ENCODE measurements around the gene ARL8B.

The ARL8B gene

DNA sequence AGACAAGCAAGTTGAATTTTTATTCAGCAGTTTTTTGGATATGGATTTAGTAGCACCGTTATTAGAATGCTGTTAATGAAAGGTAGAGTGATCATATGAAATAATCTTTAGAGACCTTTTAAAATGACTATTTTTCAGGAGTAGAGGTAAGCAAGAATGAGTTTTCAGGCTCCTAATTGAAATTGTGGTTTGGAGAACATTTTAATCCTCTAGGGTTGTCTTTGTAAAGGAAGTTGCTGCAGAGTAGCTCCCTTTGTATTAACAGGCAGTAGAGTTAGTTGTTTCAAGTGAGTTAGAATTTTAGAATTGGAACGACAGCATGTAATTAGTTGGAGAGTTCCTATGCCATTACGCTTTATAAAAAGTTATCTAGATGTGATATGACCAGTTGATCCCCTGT is 38.2 kb downstream of the ARL8B start:
- H3K27me3 ChIP-seq (ENCODE audit: control insufficient read depth in 3 of 3, insufficient read depth in 3 of 3, low read depth in 1 of 3, low read length in 3 of 3): no peaks in the 10 kb centered on the region
- no peaks in the 10 kb centered on the region for H3K36me3 ChIP-seq (replicated peaks in 1 of 2; ENCODE audit: control insufficient read depth in 2 of 2, insufficient read depth in 2 of 2, low read length in 2 of 2)
- no peak overlapping the region for H3K18ac ChIP-seq (ENCODE audit: low read length)
- no peak overlapping the region for H2AK5ac ChIP-seq (ENCODE audit: low read depth, low read length)
- DNase-seq (ENCODE audit: low spot score): no peak
- no peak overlapping the region for H3K27ac ChIP-seq (replicated peaks; ENCODE audit: low read length)
- no peak overlapping the region for H2BK5ac ChIP-seq (ENCODE audit: low read length)
- H3K23ac ChIP-seq (ENCODE audit: low read depth, low read length, poor library complexity): no peak overlapping the region
- WGBS, 2 donors (ENCODE audit: extremely low coverage in 2 of 2, insufficient read length in 2 of 2, insufficient replicate concordance in 1 of 2): no CpG with 5 or more reads among the region's 3 CpGs
- H3K14ac ChIP-seq (ENCODE audit: low read length): no peak overlapping the region
- no peak overlapping the region for H2BK12ac ChIP-seq (ENCODE audit: low read length)
- H4K8ac ChIP-seq (ENCODE audit: low read depth, low read length): no peak overlapping the region
- H4K91ac ChIP-seq (ENCODE audit: low read depth, low read length, poor library complexity): no peak overlapping the region
- H3K4me2 ChIP-seq (ENCODE audit: insufficient read depth, low read length, poor library complexity, severe bottlenecking): no peak overlapping the region
- H3K4me1 ChIP-seq (ENCODE audit: control insufficient read depth in 2 of 2, insufficient read depth in 1 of 2, low read depth in 1 of 2, low read length in 2 of 2): peaks cover 8 to 17% of the 10 kb centered on the region in 2 donors
- no peaks in the 10 kb centered on the region for H3K9me3 ChIP-seq (replicated peaks in 1 of 2; ENCODE audit: control insufficient read depth in 2 of 2, insufficient read depth in 1 of 2, low read depth in 1 of 2, low read length in 2 of 2)
- no peak overlapping the region for H2BK15ac ChIP-seq (ENCODE audit: low read length)
- H2BK120ac ChIP-seq (ENCODE audit: low read depth, low read length): no peak overlapping the region
- H3K4ac ChIP-seq (ENCODE audit: low read length): no peak overlapping the region
- H3K9ac ChIP-seq (ENCODE audit: low read depth, low read length, poor library complexity): no peak overlapping the region
- H3K4me3 ChIP-seq (ENCODE audit: low read length in 2 of 2): no peak overlapping the region
- no peaks in the 10 kb centered on the region for H3K79me1 ChIP-seq (ENCODE audit: low read depth, low read length)
- no peak overlapping the region for H2AFZ ChIP-seq (ENCODE audit: low read length)

DNA sequence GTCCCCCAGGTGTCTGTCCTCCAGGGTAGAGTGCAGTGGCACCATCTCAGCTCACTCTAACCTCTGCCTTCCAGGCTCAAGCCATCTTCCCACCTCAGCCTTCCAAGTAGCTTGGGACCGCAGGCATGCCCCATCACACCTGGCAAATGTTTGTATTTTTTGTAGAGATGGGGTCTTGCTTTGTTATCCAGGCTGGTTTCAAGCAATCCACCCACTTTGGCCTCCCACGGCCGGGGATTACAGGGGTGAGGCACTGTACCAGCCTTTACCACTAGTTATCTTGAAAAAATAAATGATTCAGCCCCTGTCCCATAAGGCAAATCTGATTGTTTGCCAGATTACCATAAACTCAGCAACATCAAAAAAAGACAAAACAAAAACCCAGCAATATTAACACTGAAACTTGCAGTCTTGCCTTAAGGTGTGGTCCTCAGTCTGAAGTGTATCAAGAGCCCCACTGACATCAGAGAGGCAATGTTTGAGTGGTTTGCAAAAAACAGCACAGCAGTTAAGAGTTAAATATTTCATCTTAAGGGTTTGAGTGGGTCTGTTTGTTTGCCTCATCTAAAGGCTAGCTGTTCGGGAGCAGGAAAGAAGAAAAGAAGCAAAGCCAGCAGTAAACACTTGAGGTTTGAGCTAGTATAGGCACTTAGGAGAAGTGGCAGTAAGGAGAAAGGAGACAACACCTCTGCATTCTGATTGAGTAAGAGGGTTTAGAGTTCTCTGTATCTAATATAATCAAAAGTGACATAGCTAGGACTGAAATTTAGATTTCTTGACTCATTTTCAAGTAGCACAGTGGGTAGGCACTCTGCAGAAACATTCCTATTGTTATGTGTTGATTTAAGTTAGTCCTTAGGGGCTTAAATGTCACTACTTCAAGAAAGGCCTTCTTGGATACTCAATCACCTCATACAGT is 39.1 kb downstream of the ARL8B start:
- Histone ChIP-seq H3K4me1 (ENCODE audit: control insufficient read depth in 2 of 2, insufficient read depth in 1 of 2, low read depth in 1 of 2, low read length in 2 of 2) (peaks cover 8 to 17% of the 10 kb centered on the region in 2 donors), H3K36me3 (replicated peaks in 1 of 2; ENCODE audit: control insufficient read depth in 2 of 2, insufficient read depth in 2 of 2, low read length in 2 of 2) (no peaks in the 10 kb centered on the region), H3K79me1 (ENCODE audit: low read depth, low read length) (no peaks in the 10 kb centered on the region), H3K23ac (ENCODE audit: low read depth, low read length, poor library complexity) (no peak overlapping the region), H4K91ac (ENCODE audit: low read depth, low read length, poor library complexity) (no peak overlapping the region), H3K18ac (ENCODE audit: low read length) (no peak overlapping the region), H3K4me2 (ENCODE audit: insufficient read depth, low read length, poor library complexity, severe bottlenecking) (no peak overlapping the region), H2BK12ac (ENCODE audit: low read length) (no peak overlapping the region), H2BK120ac (ENCODE audit: low read depth, low read length) (no peak overlapping the region), H2BK5ac (ENCODE audit: low read length) (no peak overlapping the region), H3K27ac (replicated peaks; ENCODE audit: low read length) (no peak overlapping the region), H2AK5ac (ENCODE audit: low read depth, low read length) (no peak overlapping the region), H3K9me3 (replicated peaks in 1 of 2; ENCODE audit: control insufficient read depth in 2 of 2, insufficient read depth in 1 of 2, low read depth in 1 of 2, low read length in 2 of 2) (no peaks in the 10 kb centered on the region), H3K14ac (ENCODE audit: low read length) (no peak overlapping the region), H3K27me3 (ENCODE audit: control insufficient read depth in 3 of 3, insufficient read depth in 3 of 3, low read depth in 1 of 3, low read length in 3 of 3) (no peaks in the 10 kb centered on the region), H3K4me3 (ENCODE audit: low read length in 2 of 2) (no peak overlapping the region), H4K8ac (ENCODE audit: low read depth, low read length) (no peak overlapping the region), H3K9ac (ENCODE audit: low read depth, low read length, poor library complexity) (no peak overlapping the region), H3K4ac (ENCODE audit: low read length) (no peak overlapping the region), H2BK15ac (ENCODE audit: low read length) (no peak overlapping the region), H2AFZ (ENCODE audit: low read length) (no peak overlapping the region)
- WGBS, 2 donors (ENCODE audit: extremely low coverage in 2 of 2, insufficient read length in 2 of 2, insufficient replicate concordance in 1 of 2): no CpG with 5 or more reads among the region's 4 CpGs
- no peak for DNase-seq (ENCODE audit: low spot score)

DNA sequence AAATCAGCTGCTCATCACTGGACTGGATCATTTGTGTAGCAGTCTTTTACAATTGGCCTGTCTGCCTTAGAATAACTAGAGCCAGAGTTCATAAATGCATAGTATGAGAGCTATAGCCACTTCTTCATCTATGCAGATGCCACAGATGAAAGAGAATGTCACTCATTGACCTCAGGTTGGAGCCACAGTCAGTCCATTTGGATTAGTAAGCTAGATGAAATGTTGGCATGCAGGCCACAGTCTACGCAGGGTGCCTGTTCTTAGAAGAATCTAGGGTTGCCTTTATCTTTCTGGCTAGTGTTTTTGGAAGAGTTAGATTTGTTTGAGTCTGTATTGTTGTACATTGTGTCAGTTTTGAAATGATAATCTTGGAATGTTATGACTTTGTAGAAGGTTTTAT is 40.0 kb downstream of the ARL8B start:
- Histone ChIP-seq H3K27ac (replicated peaks; ENCODE audit: low read length) (no peak overlapping the region), H2BK15ac (ENCODE audit: low read length) (no peak overlapping the region)
- DNase-seq (ENCODE audit: low spot score): no peak

DNA sequence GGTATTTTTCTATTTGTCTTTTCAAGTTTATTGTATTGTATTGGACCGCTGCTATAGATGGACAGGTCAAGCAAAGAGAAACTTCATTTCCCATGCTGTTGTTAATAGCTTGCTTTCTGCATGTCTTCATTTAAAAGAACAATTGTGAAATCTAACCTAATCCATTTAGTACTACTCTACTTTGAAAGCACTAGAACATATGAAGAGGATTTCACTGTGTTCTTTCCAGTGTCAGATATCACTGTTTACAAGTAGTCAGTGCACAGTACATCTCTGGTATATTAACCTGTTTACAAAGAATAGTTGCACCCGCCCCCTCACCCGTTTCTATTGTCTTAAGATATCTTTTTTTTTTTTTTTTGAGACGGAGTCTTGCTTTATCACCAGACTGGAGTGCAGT is 43.6 kb downstream of the ARL8B start:
- Histone ChIP-seq H2BK5ac (ENCODE audit: low read length) (no peak overlapping the region), H3K4ac (ENCODE audit: low read length) (no peak overlapping the region), H3K4me1 (ENCODE audit: control insufficient read depth in 2 of 2, insufficient read depth in 1 of 2, low read depth in 1 of 2, low read length in 2 of 2) (peaks cover 8% of the 10 kb centered on the region in 2 donors), H3K9ac (ENCODE audit: low read depth, low read length, poor library complexity) (no peak overlapping the region), H2AK5ac (ENCODE audit: low read depth, low read length) (no peak overlapping the region), H3K4me2 (ENCODE audit: insufficient read depth, low read length, poor library complexity, severe bottlenecking) (no peak overlapping the region), H3K18ac (ENCODE audit: low read length) (no peak overlapping the region), H3K79me1 (ENCODE audit: low read depth, low read length) (no peaks in the 10 kb centered on the region), H3K4me3 (ENCODE audit: low read length in 2 of 2) (no peak overlapping the region), H3K14ac (ENCODE audit: low read length) (no peak overlapping the region), H4K91ac (ENCODE audit: low read depth, low read length, poor library complexity) (no peak overlapping the region), H3K27me3 (ENCODE audit: control insufficient read depth in 3 of 3, insufficient read depth in 3 of 3, low read depth in 1 of 3, low read length in 3 of 3) (no peaks in the 10 kb centered on the region), H4K8ac (ENCODE audit: low read depth, low read length) (no peak overlapping the region), H3K23ac (ENCODE audit: low read depth, low read length, poor library complexity) (no peak overlapping the region), H2BK120ac (ENCODE audit: low read depth, low read length) (no peak overlapping the region), H2AFZ (ENCODE audit: low read length) (no peak overlapping the region), H2BK15ac (ENCODE audit: low read length) (no peak overlapping the region), H3K36me3 (replicated peaks in 1 of 2; ENCODE audit: control insufficient read depth in 2 of 2, insufficient read depth in 2 of 2, low read length in 2 of 2) (peaks cover 0 to 6% of the 10 kb centered on the region in 2 donors), H3K27ac (replicated peaks; ENCODE audit: low read length) (no peak overlapping the region), H2BK12ac (ENCODE audit: low read length) (no peak overlapping the region), H3K9me3 (replicated peaks in 1 of 2; ENCODE audit: control insufficient read depth in 2 of 2, insufficient read depth in 1 of 2, low read depth in 1 of 2, low read length in 2 of 2) (no peaks in the 10 kb centered on the region)
- WGBS, 2 donors (ENCODE audit: extremely low coverage in 2 of 2, insufficient read length in 2 of 2, insufficient replicate concordance in 1 of 2): no CpG with 5 or more reads among the region's 4 CpGs
- DNase-seq (ENCODE audit: low spot score): no peak

More for the DNA sequence above, 40.0 kb downstream of the ARL8B start:
- H3K14ac ChIP-seq (ENCODE audit: low read length): no peak overlapping the region
- no peak overlapping the region for H4K91ac ChIP-seq (ENCODE audit: low read depth, low read length, poor library complexity)
- no peaks in the 10 kb centered on the region for H3K36me3 ChIP-seq (replicated peaks in 1 of 2; ENCODE audit: control insufficient read depth in 2 of 2, insufficient read depth in 2 of 2, low read length in 2 of 2)
- no peaks in the 10 kb centered on the region for H3K79me1 ChIP-seq (ENCODE audit: low read depth, low read length)
- no peak overlapping the region for H3K4me2 ChIP-seq (ENCODE audit: insufficient read depth, low read length, poor library complexity, severe bottlenecking)
- H3K23ac ChIP-seq (ENCODE audit: low read depth, low read length, poor library complexity): no peak overlapping the region
- no peaks in the 10 kb centered on the region for H3K9me3 ChIP-seq (replicated peaks in 1 of 2; ENCODE audit: control insufficient read depth in 2 of 2, insufficient read depth in 1 of 2, low read depth in 1 of 2, low read length in 2 of 2)
- no peak overlapping the region for H2AK5ac ChIP-seq (ENCODE audit: low read depth, low read length)
- no peak overlapping the region for H2BK12ac ChIP-seq (ENCODE audit: low read length)
- H4K8ac ChIP-seq (ENCODE audit: low read depth, low read length): no peak overlapping the region
- no CpG with 5 or more reads among the region's 1 CpG for WGBS, 2 donors (ENCODE audit: extremely low coverage in 2 of 2, insufficient read length in 2 of 2, insufficient replicate concordance in 1 of 2)
- no peak overlapping the region for H2BK5ac ChIP-seq (ENCODE audit: low read length)
- peaks cover 8 to 17% of the 10 kb centered on the region in 2 donors for H3K4me1 ChIP-seq (ENCODE audit: control insufficient read depth in 2 of 2, insufficient read depth in 1 of 2, low read depth in 1 of 2, low read length in 2 of 2)
- no peak overlapping the region for H3K18ac ChIP-seq (ENCODE audit: low read length)
- no peak overlapping the region for H3K4me3 ChIP-seq (ENCODE audit: low read length in 2 of 2)
- H3K4ac ChIP-seq (ENCODE audit: low read length): no peak overlapping the region
- H2AFZ ChIP-seq (ENCODE audit: low read length): no peak overlapping the region
- no peak overlapping the region for H2BK120ac ChIP-seq (ENCODE audit: low read depth, low read length)
- no peak overlapping the region for H3K9ac ChIP-seq (ENCODE audit: low read depth, low read length, poor library complexity)
- no peaks in the 10 kb centered on the region for H3K27me3 ChIP-seq (ENCODE audit: control insufficient read depth in 3 of 3, insufficient read depth in 3 of 3, low read depth in 1 of 3, low read length in 3 of 3)

Data from neuronal stem cell (in vitro differentiated cells).